HepG2 (cell line): ENCODE measurements around the gene PRSS16. TPM values are rescaled to one million over a fixed set of nuclear protein-coding genes. Genes with fewer than 3 reads are reported as not detected.

Experiments used
- ATAC-seq: fragments of 200-7000 bp; cut with Tn5 transposase; 3 replicates; pipeline ENCODE4 v1.9.1; 2020; ENCODE audit warnings: mild to moderate bottlenecking, moderate library complexity
- BruUV-seq: library from RNA; stranded (reverse); fragments of 400-500 nt; replicated peaks from 2 replicates; lab custom pipeline; 2021; lab: Mats Ljungman, UMichigan
- CTCF ChIA-PET: fragments of 300-600 bp; formaldehyde crosslinking; extraction: SDS; loops from one replicate; lab custom pipeline; 2021; ENCODE audit warnings: low total read pairs, inconsistent platforms, low intra/inter-chr PET ratio; lab: Yijun Ruan, JAX
- POLR2A ChIA-PET: fragments of 350-600 bp; sonication (Branson Sonifier 250); formaldehyde crosslinking; loops from one replicate; lab custom pipeline; 2020; ENCODE audit warnings: antibody characterized with exemption, inconsistent platforms; lab: Yijun Ruan, JAX
- DNase-seq: peaks from one replicate; pipeline ENCODE4 v3.0.0-alpha.2; 2015; ENCODE audit warnings: low spot score
- FAIRE-seq: peaks from 3 replicates; lab custom pipeline; 2011; peaks lifted over from hg19 to GRCh38; lab: Jason Lieb, UNC
- H2AFZ ChIP-seq: one replicate; pipeline ENCODE4 v1.6.1; 2011; ENCODE audit warnings: low read length, inconsistent platforms
- H3K27ac ChIP-seq: fragments of 300-600 bp; 3 replicates; pipeline ENCODE4 v1.8.0; 2011; ENCODE audit warnings: mixed run types, mild to moderate bottlenecking, mixed read lengths, low read length, inconsistent platforms; ENCODE audit not compliant: insufficient read depth; ENCODE audit errors: extremely low read length
- H3K27me3 ChIP-seq, 2 experiments: fragments of 200-600 bp in 1 of 2; 2 replicates in 1 of 2; 3 replicates in 1 of 2; pipeline versions ENCODE4 v1.6.0 to v1.8.0; 2011; ENCODE audit warnings: low read length in 2 of 2, mild to moderate bottlenecking in 2 of 2, moderate library complexity in 2 of 2, inconsistent platforms in 1 of 2; ENCODE audit not compliant: insufficient read depth in 2 of 2, control insufficient read depth in 1 of 2
- H3K36me3 ChIP-seq, 2 experiments: fragments of 200-600 bp in 1 of 2; replicated peaks in 1 of 2; 2 replicates in 1 of 2; 3 replicates in 1 of 2; pipeline versions ENCODE4 v1.5.1 to v1.8.0; 2011; ENCODE audit warnings: low read length in 2 of 2, inconsistent platforms in 1 of 2; ENCODE audit not compliant: insufficient read depth in 2 of 2, control insufficient read depth in 1 of 2
- H3K4me1 ChIP-seq: 2 replicates; pipeline ENCODE4 v1.5.1; 2012; ENCODE audit warnings: low read length, inconsistent platforms; ENCODE audit not compliant: insufficient read depth
- H3K4me2 ChIP-seq: 2 replicates; pipeline ENCODE4 v1.6.0; 2011; ENCODE audit warnings: low read depth, low read length, inconsistent platforms
- H3K4me3 ChIP-seq, 3 experiments: fragments of 200-600 bp in 1 of 3; sonication (generic), shearing (Covaris generic) in 1 of 3; replicated peaks in 1 of 3; 2 replicates each; pipeline ENCODE4 v1.5.1; 2011 to 2016; ENCODE audit warnings: low read length in 3 of 3, inconsistent platforms in 2 of 3, low read depth in 2 of 3, mild to moderate bottlenecking in 2 of 3, control low read depth in 1 of 3, mixed read lengths in 1 of 3; ENCODE audit not compliant: insufficient read depth in 1 of 3
- H3K79me2 ChIP-seq: one replicate; pipeline ENCODE4 v1.6.1; 2011; ENCODE audit warnings: low read length, inconsistent platforms; ENCODE audit not compliant: insufficient read depth
- H3K9ac ChIP-seq: 2 replicates; pipeline ENCODE4 v1.6.0; 2011; ENCODE audit warnings: mild to moderate bottlenecking, low read depth, low read length, inconsistent platforms; ENCODE audit not compliant: insufficient read depth
- H3K9me3 ChIP-seq: 2 replicates; pipeline ENCODE4 v1.5.1; 2012; ENCODE audit warnings: mild to moderate bottlenecking, low read length
- H4K20me1 ChIP-seq: 2 replicates; pipeline ENCODE4 v1.6.0; 2011; ENCODE audit warnings: inconsistent platforms, mild to moderate bottlenecking, low read length, moderate library complexity; ENCODE audit not compliant: insufficient read depth
- CBFB ChIP-seq: sonication (generic); formaldehyde crosslinking; IDR thresholded peaks from 2 replicates; pipeline ENCODE4 v1.4.0; 2020; ENCODE audit warnings: missing genetic modification reagents
- E2F1 ChIP-seq: sonication (generic); formaldehyde crosslinking; IDR thresholded peaks from 2 replicates; pipeline ENCODE4 v1.5.0; 2020; ENCODE audit warnings: missing genetic modification reagents
- GRHL1 ChIP-seq: sonication (generic); formaldehyde crosslinking; conservative IDR thresholded peaks from 2 replicates; pipeline ENCODE4 v1.8.0; 2022; ENCODE audit warnings: missing genetic modification reagents
- ISL2 ChIP-seq: sonication (generic); formaldehyde crosslinking; IDR thresholded peaks from 2 replicates; pipeline ENCODE4 v1.5.0; 2020; ENCODE audit warnings: missing genetic modification reagents
- KLF13 ChIP-seq: sonication (generic); formaldehyde crosslinking; IDR thresholded peaks from 2 replicates; pipeline ENCODE4 v1.4.0; 2020; ENCODE audit warnings: mild to moderate bottlenecking, missing genetic modification reagents
- MYPOP ChIP-seq: sonication (generic); formaldehyde crosslinking; IDR thresholded peaks from 2 replicates; pipeline ENCODE4 v1.8.1; 2023; ENCODE audit warnings: mild to moderate bottlenecking, moderate library complexity, missing genetic modification reagents
- PAWR ChIP-seq: sonication (generic); formaldehyde crosslinking; IDR thresholded peaks from 2 replicates; pipeline ENCODE4 v1.4.0; 2020; ENCODE audit warnings: missing genetic modification reagents, mild to moderate bottlenecking, borderline replicate concordance
- SMC3 ChIP-seq: IDR thresholded peaks from 2 replicates; pipeline ENCODE4 v1.6.1; 2011; ENCODE audit warnings: low read length, improper control_type of control experiment
- TAF1 ChIP-seq: sonication (generic); formaldehyde crosslinking; IDR thresholded peaks from 2 replicates; pipeline ENCODE4 v1.4.0; 2020; ENCODE audit warnings: missing genetic modification reagents
- TEAD3 ChIP-seq: optimal IDR thresholded peaks from 2 replicates; pipeline ENCODE3; 2016; ENCODE audit warnings: borderline replicate concordance
- ZBTB21 ChIP-seq: sonication (generic); formaldehyde crosslinking; IDR thresholded peaks from 2 replicates; pipeline ENCODE4 v1.4.0; 2020; ENCODE audit warnings: missing genetic modification reagents
- ZNF740 ChIP-seq: sonication (generic); formaldehyde crosslinking; IDR thresholded peaks from 2 replicates; pipeline ENCODE4 v1.4.0; 2020; ENCODE audit warnings: missing genetic modification reagents
- ZNF768 ChIP-seq: sonication (generic); formaldehyde crosslinking; IDR thresholded peaks from 2 replicates; pipeline ENCODE4 v1.4.0; 2020; ENCODE audit warnings: missing genetic modification reagents
- ZSCAN21 ChIP-seq: sonication (generic); formaldehyde crosslinking; IDR thresholded peaks from 2 replicates; pipeline ENCODE4 v1.8.0; 2022; ENCODE audit warnings: mild to moderate bottlenecking, missing genetic modification reagents, moderate library complexity, borderline replicate concordance
- ZUFSP ChIP-seq: sonication (generic); formaldehyde crosslinking; IDR thresholded peaks from 2 replicates; pipeline ENCODE4 v1.9.0; 2021; ENCODE audit warnings: missing genetic modification reagents, mild to moderate bottlenecking, borderline replicate concordance
- WGBS: methylation state at CpG from one replicate; pipeline ENCODE4 v1.1.6; 2017; ENCODE audit warnings: low lambda C conversion rate; 5-methylcytosine and 5-hydroxymethylcytosine counted together
- in situ Hi-C: cut with HindIII; loops from 2 replicates; pipeline ENCODE4 v1.10.0; 2017; ENCODE audit warnings: low pct_unique_long_range_greater_than_20kb; ENCODE audit not compliant: extremely low pct_ligation_motif_present
- intact Hi-C: fragments of 100-400 bp; cut with micrococcal nuclease; formaldehyde crosslinking; loops from one replicate; pipeline ENCODE4 v1.10.0; 2022; ENCODE audit not compliant: unreplicated experiment
- polyA plus RNA-seq, 8 experiments: library from polyadenylated mRNA; depleted of rRNA in 3 of 8; stranded (reverse) in 7 of 8; unstranded in 1 of 8; fragments of >200 nt; fragmentation: Illumina TruSeq in 4 of 8; extraction: Trizol in 4 of 8; gene quantifications; 2 replicates each; pipeline versions ENCODE4 v1.2.1 to v1.2.3, GENCODE V29; 2011 to 2016; ENCODE audit warnings: low read depth in 4 of 8, missing spikeins in 1 of 8, mixed read lengths in 1 of 8; ENCODE audit not compliant: insufficient read depth in 1 of 8
- total RNA-seq, 5 experiments: library from RNA; depleted of rRNA; stranded (reverse); fragments of >200 nt; fragmentation: Illumina TruSeq; extraction: Trizol; gene quantifications; 2 replicates each; pipeline ENCODE4 v1.2.3, GENCODE V29; 2016; ENCODE audit warnings: low read depth in 1 of 5

PRSS16 gene
- total and polyA plus RNA-seq, 2 of the 13 experiments (the other 11 are each of a cell fraction or from before 2014, with no cell fraction given) = not detected

- Histone ChIP-seq H2AFZ (no peak overlapping the region), H3K4me2 (0 out of 2 replicates have a peak overlapping the region, but pooled peaks have one; percentile 16), H3K36me3 (no peaks in the 10 kb centered on the region), H3K27ac (no peak overlapping the region), H3K4me1 (no peaks in the 10 kb centered on the region), H3K27me3 (peaks cover 0 to 41% of the 10 kb centered on the region in 2 experiments; a peak in 3 of 5 replicates), H3K9ac (no peak overlapping the region), H3K9me3 (no peaks in the 10 kb centered on the region), H4K20me1 (no peaks in the 10 kb centered on the region), H3K4me3 (0 out of 6 replicates have a peak overlapping the region, but pooled peaks of 1 of the 3 experiments have one; percentile 15), H3K79me2 (no peaks in the 10 kb centered on the region)
- in situ Hi-C loops = no loop called here
- CTCF ChIA-PET = no interaction called here
- no peak for DNase-seq
- TF ChIP-seq KLF13 (CRISPR knock-in tag) (no peak), ZSCAN21 (CRISPR knock-in tag) (no peak), SMC3 (no peak), E2F1 (CRISPR knock-in tag) (no peak), ZNF768 (CRISPR knock-in tag) (no peak), GRHL1 (CRISPR knock-in tag) (no peak), CBFB (CRISPR knock-in tag) (no peak), ZBTB21 (no peak), ISL2 (no peak), TAF1 (CRISPR knock-in tag) (no peak), ZUFSP (CRISPR knock-in tag) (no peak), TEAD3 (CRISPR knock-in tag) (no peak), PAWR (no peak), ZNF740 (CRISPR knock-in tag) (no peak), MYPOP (CRISPR knock-in tag) (no peak)
- POLR2A ChIA-PET = no interaction called here
- ATAC-seq = no peak
- WGBS = 35% methylated on average over 34 of the region's 35 CpGs
- no TSS peak for BruUV-seq
- FAIRE-seq = no peak
- intact Hi-C loops = no loop called here
Measured at GRCh38 chr6:27250277-27251111, 3.0 kb downstream of the PRSS16 start.
